K562 (cell line): ENCODE measurements around the gene C20orf96. TPM values are rescaled to one million over a fixed set of nuclear protein-coding genes. Genes with fewer than 3 reads are reported as not detected.

Source experiments
- BACH1 ChIP-seq: fragments of 200-800 bp; sonication (Bioruptor generic); IDR thresholded peaks from 2 replicates; pipeline ENCODE4 v1.6.1; 2016; ENCODE audit warnings: missing genetic modification characterization, missing compliant biosample characterization
- CBX5 ChIP-seq: IDR thresholded peaks from 2 replicates; pipeline ENCODE4 v1.6.1; 2014; ENCODE audit warnings: low read depth, borderline replicate concordance
- CREBBP ChIP-seq: IDR thresholded peaks from one replicate; pipeline ENCODE4 v1.6.1; 2012; ENCODE audit warnings: low read depth, mild to moderate bottlenecking, control low read depth, inconsistent platforms, low read length
- JUND ChIP-seq, 2 experiments: IDR thresholded peaks; 2 replicates in 1 of 2; 3 replicates in 1 of 2; pipeline ENCODE4 v1.6.1; 2011; ENCODE audit warnings: borderline replicate concordance in 2 of 2, low read depth in 2 of 2, low read length in 2 of 2, improper control_type of control experiment in 1 of 2, missing biosample characterization in 1 of 2, missing genetic modification characterization in 1 of 2, missing genetic modification reagents in 1 of 2
- MYNN ChIP-seq, 2 experiments: sonication (generic); formaldehyde crosslinking in 1 of 2; IDR thresholded peaks; 2 replicates each; pipeline versions ENCODE4 v1.5.0 to v1.6.1; 2016 to 2020; ENCODE audit warnings: antibody characterized with exemption in 1 of 2, missing genetic modification reagents in 1 of 2
- NCOA4 ChIP-seq: fragments of 450-650 bp; IDR thresholded peaks from 2 replicates; pipeline ENCODE4 v1.6.1; 2018; ENCODE audit warnings: mild to moderate bottlenecking; ENCODE audit not compliant: partially characterized antibody
- NEUROD1 ChIP-seq: fragments of 150-350 bp; IDR thresholded peaks from 2 replicates; pipeline ENCODE4 v1.6.1; 2014; ENCODE audit warnings: borderline replicate concordance, low read length, low read depth; ENCODE audit not compliant: partially characterized antibody
- POLR3G ChIP-seq: IDR thresholded peaks from 2 replicates; pipeline ENCODE4 v1.6.1; 2011; ENCODE audit not compliant: insufficient read length, insufficient replicate concordance; ENCODE audit errors: extremely low read depth
- PTBP1 ChIP-seq: fragments of 200-400 bp; formaldehyde crosslinking; IDR thresholded peaks from 2 replicates; pipeline ENCODE4 v1.6.1; 2017; ENCODE audit warnings: low read depth, low read length
- PURB ChIP-seq: sonication (generic); formaldehyde crosslinking; IDR thresholded peaks from 2 replicates; pipeline ENCODE4 v1.9.0; 2021; ENCODE audit warnings: low read depth, mild to moderate bottlenecking, missing genetic modification reagents
- RHOXF2B ChIP-seq: fragments of 250-450 bp; sonication (Bioruptor Pico); conservative IDR thresholded peaks from 2 replicates; pipeline ENCODE4 v1.5.1; 2021
- SRSF7 ChIP-seq: fragments of 200-400 bp; formaldehyde crosslinking; optimal IDR thresholded peaks from 2 replicates; pipeline ENCODE3; 2017; ENCODE audit warnings: mild to moderate bottlenecking, low read depth, low read length
- TAF9B ChIP-seq: fragments of 450-650 bp; IDR thresholded peaks from 2 replicates; pipeline ENCODE4 v1.6.1; 2018; ENCODE audit warnings: mild to moderate bottlenecking; ENCODE audit not compliant: partially characterized antibody
- TSC22D4 ChIP-seq: fragments of 450-650 bp; IDR thresholded peaks from 2 replicates; pipeline ENCODE4 v1.6.1; 2016; ENCODE audit warnings: missing genetic modification characterization, missing biosample characterization, control low read depth
- ZEB2 ChIP-seq: fragments of 450-650 bp; IDR thresholded peaks from 2 replicates; pipeline ENCODE4 v1.6.1; 2016
- ZNF140 ChIP-seq: fragments of 250-450 bp; sonication (Bioruptor Pico); IDR thresholded peaks from 2 replicates; pipeline ENCODE4 v1.8.0; 2021; ENCODE audit warnings: moderate library complexity, mild to moderate bottlenecking, inconsistent platforms
- polyA plus RNA-seq, 8 experiments: library from polyadenylated mRNA; depleted of rRNA in 4 of 8; stranded (reverse) in 5 of 8; unstranded in 3 of 8; fragments of >200 nt; fragmentation: Nextera tagmentation in 2 of 8; fragmentation: Illumina TruSeq in 1 of 8; extraction: Ambion mirVana in 2 of 8; extraction: Trizol in 1 of 8; gene quantifications; 2 replicates each; pipeline versions ENCODE4 v1.2.1 to v1.2.3, GENCODE V29; 2011 to 2014; ENCODE audit warnings: inconsistent platforms in 1 of 8, missing spikeins in 1 of 8
- total RNA-seq, 7 experiments: library from RNA; depleted of rRNA in 6 of 7; stranded (reverse); fragments of >200 nt in 6 of 7; fragmentation: Illumina TruSeq in 2 of 7; extraction: Trizol in 2 of 7; gene quantifications; 2 replicates each; pipeline versions ENCODE4 v1.2.1 to v1.2.3, GENCODE V29; 2011 to 2021; ENCODE audit warnings: low replicate concordance in 1 of 7
- TF ChIP-seq, protein P1 (sequence below): fragments of 250-450 bp; sonication (Bioruptor Pico); IDR thresholded peaks from 2 replicates; pipeline ENCODE4 v1.4.0; 2020; ENCODE audit warnings: mild to moderate bottlenecking, moderate library complexity
- TF ChIP-seq, protein P2 (sequence below): fragments of 200-800 bp; sonication (Bioruptor generic); IDR thresholded peaks from 2 replicates; pipeline ENCODE4 v1.6.1; 2017; ENCODE audit warnings: missing genetic modification characterization, missing compliant biosample characterization
- TF ChIP-seq, protein P3 (sequence below): fragments of 250-450 bp; sonication (Bioruptor Pico); IDR thresholded peaks from 2 replicates; pipeline ENCODE4 v1.4.0; 2020
- TF ChIP-seq, protein P4 (sequence below): fragments of 450-650 bp; IDR thresholded peaks from 2 replicates; pipeline ENCODE4 v1.6.1; 2017; ENCODE audit warnings: antibody characterized with exemption

C20orf96 gene
- total and polyA plus RNA-seq, 9 of the 15 experiments (the other 6 are each of a cell fraction or from before 2014, with no cell fraction given): 1.7 to 11.7 (median 4.2) TPM

DNA sequence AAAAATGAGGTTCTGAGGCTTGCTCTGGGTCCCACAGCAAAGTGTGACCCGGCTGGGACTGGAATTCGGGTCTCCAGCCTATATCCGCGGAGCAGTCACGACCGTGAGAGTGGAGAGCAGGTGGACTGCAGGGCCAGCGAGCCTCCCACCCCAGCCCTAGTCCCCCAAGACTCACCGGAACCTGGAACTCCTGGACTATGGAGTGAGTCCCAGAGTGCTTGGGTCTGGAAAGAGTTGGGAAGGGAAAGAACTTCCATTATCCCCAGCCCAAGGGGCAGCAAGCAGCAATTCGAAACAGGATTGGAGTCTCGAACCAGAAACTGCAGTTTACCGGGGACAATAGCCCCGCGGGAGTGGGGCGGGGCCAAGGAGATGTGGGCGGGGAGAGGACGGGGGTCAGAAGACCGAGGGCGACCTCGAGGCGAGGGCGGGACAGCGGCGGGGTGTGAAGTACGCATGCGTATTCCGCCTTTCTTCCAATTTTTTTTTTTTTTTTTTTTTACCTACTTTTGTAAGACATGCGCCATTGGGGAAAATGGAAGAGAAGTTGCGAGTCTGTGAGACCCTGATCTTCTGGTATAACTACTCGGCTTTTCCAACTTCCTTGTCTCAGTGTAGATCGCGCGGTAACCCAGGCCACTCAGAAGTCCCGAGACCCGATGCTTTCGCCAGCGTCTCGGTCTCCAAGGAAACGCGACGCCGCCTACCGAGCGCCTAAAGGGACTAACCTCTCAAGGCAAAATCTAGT, at the start of gene C20orf96 (continued):
- TF ChIP-seq, protein P1, sequence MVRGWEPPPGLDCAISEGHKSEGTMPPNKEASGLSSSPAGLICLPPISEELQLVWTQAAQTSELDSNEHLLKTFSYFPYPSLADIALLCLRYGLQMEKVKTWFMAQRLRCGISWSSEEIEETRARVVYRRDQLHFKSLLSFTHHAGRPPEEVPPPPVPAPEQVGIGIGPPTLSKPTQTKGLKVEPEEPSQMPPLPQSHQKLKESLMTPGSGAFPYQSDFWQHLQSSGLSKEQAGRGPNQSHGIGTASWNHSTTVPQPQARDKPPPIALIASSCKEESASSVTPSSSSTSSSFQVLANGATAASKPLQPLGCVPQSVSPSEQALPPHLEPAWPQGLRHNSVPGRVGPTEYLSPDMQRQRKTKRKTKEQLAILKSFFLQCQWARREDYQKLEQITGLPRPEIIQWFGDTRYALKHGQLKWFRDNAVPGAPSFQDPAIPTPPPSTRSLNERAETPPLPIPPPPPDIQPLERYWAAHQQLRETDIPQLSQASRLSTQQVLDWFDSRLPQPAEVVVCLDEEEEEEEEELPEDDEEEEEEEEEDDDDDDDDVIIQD: no peak
- TF ChIP-seq CREBBP (no peak), PURB (CRISPR knock-in tag) (no peak), POLR3G (no peak), RHOXF2B (CRISPR knock-in tag) (no peak), TAF9B (no peak), MYNN (IDR thresholded peaks at IDR 0.05) (no peak), MYNN (CRISPR knock-in tag; IDR thresholded peaks at IDR 0.05) (no peak), TSC22D4 (tag) (no peak), PTBP1 (no peak), ZEB2 (no peak), BACH1 (tag) (no peak), ZNF140 (no peak), CBX5 (no peak), NCOA4 (no peak), SRSF7 (no peak), NEUROD1 (peak; percentile 41), JUND (IDR thresholded peaks at IDR 0.05; ENCODE audit: borderline replicate concordance, low read depth, low read length) (no peak), JUND (tag; IDR thresholded peaks at IDR 0.05; ENCODE audit: borderline replicate concordance, low read depth, low read length) (no peak)
- TF ChIP-seq, protein P2, sequence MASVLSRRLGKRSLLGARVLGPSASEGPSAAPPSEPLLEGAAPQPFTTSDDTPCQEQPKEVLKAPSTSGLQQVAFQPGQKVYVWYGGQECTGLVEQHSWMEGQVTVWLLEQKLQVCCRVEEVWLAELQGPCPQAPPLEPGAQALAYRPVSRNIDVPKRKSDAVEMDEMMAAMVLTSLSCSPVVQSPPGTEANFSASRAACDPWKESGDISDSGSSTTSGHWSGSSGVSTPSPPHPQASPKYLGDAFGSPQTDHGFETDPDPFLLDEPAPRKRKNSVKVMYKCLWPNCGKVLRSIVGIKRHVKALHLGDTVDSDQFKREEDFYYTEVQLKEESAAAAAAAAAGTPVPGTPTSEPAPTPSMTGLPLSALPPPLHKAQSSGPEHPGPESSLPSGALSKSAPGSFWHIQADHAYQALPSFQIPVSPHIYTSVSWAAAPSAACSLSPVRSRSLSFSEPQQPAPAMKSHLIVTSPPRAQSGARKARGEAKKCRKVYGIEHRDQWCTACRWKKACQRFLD (CRISPR knock-in tag): no peak
- TF ChIP-seq, protein P3, sequence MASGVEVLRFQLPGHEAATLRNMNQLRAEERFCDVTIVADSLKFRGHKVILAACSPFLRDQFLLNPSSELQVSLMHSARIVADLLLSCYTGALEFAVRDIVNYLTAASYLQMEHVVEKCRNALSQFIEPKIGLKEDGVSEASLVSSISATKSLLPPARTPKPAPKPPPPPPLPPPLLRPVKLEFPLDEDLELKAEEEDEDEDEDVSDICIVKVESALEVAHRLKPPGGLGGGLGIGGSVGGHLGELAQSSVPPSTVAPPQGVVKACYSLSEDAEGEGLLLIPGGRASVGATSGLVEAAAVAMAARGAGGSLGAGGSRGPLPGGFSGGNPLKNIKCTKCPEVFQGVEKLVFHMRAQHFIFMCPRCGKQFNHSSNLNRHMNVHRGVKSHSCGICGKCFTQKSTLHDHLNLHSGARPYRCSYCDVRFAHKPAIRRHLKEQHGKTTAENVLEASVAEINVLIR (CRISPR knock-in tag): no peak
- TF ChIP-seq, protein P4, sequence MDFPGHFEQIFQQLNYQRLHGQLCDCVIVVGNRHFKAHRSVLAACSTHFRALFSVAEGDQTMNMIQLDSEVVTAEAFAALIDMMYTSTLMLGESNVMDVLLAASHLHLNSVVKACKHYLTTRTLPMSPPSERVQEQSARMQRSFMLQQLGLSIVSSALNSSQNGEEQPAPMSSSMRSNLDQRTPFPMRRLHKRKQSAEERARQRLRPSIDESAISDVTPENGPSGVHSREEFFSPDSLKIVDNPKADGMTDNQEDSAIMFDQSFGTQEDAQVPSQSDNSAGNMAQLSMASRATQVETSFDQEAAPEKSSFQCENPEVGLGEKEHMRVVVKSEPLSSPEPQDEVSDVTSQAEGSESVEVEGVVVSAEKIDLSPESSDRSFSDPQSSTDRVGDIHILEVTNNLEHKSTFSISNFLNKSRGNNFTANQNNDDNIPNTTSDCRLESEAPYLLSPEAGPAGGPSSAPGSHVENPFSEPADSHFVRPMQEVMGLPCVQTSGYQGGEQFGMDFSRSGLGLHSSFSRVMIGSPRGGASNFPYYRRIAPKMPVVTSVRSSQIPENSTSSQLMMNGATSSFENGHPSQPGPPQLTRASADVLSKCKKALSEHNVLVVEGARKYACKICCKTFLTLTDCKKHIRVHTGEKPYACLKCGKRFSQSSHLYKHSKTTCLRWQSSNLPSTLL: no peak
